IMR-90 (cell line): ENCODE data around the gene CFAP221. TPM values are rescaled to one million over a fixed set of nuclear protein-coding genes. Genes with fewer than 3 reads are reported as not detected.

Experiments used
- ATAC-seq: fragments of 200-7000 bp; cut with Tn5 transposase; 2 replicates; pipeline ENCODE4 v1.9.1; 2020; ENCODE audit warnings: low read depth, mild to moderate bottlenecking, moderate library complexity
- BruUV-seq: library from RNA; stranded (reverse); fragments of 400-500 nt; replicated peaks from 2 replicates; lab custom pipeline; 2021; lab: Mats Ljungman, UMichigan
- CTCF ChIA-PET: fragments of 300-600 bp; formaldehyde crosslinking; extraction: SDS; loops from one replicate; lab custom pipeline; 2021; ENCODE audit warnings: antibody characterized with exemption; lab: Yijun Ruan, JAX
- POLR2A ChIA-PET: fragments of 300-600 bp; sonication (Branson Sonifier 250); formaldehyde crosslinking; loops from one replicate; lab custom pipeline; 2022; ENCODE audit warnings: antibody characterized with exemption; ENCODE audit not compliant: unreplicated experiment; lab: Charles Lee
- DNase-seq: peaks from one replicate; pipeline ENCODE4 v3.0.0; 2013
- H2AFZ ChIP-seq: replicated peaks from 2 replicates; pipeline ENCODE3; 2013; ENCODE audit warnings: low read length, mild to moderate bottlenecking; ENCODE audit not compliant: poor library complexity
- H2AK5ac ChIP-seq: 2 replicates; pipeline ENCODE4 v1.6.1; 2013; ENCODE audit warnings: low read depth, low read length, inconsistent platforms
- H2AK9ac ChIP-seq: replicated peaks from 2 replicates; pipeline ENCODE3; 2013; ENCODE audit warnings: mild to moderate bottlenecking, low read depth, low read length, moderate library complexity; ENCODE audit not compliant: poor library complexity
- H2BK120ac ChIP-seq: 2 replicates; pipeline ENCODE4 v1.6.1; 2013; ENCODE audit warnings: low read depth, low read length, inconsistent platforms
- H2BK15ac ChIP-seq: 3 replicates; pipeline ENCODE4 v1.6.1; 2013; ENCODE audit warnings: low read depth, low read length, inconsistent platforms
- H2BK20ac ChIP-seq: 2 replicates; pipeline ENCODE4 v1.6.1; 2013; ENCODE audit warnings: low read depth, mild to moderate bottlenecking, inconsistent platforms, low read length, moderate library complexity
- H2BK5ac ChIP-seq: 2 replicates; pipeline ENCODE4 v1.6.1; 2013; ENCODE audit warnings: mild to moderate bottlenecking, low read depth, low read length, inconsistent platforms; ENCODE audit not compliant: poor library complexity, severe bottlenecking
- H3K14ac ChIP-seq: replicated peaks from 2 replicates; pipeline ENCODE4 v1.6.1; 2013; ENCODE audit warnings: low read depth, low read length, inconsistent platforms
- H3K18ac ChIP-seq: 2 replicates; pipeline ENCODE4 v1.6.1; 2013; ENCODE audit warnings: low read depth, low read length, control low read depth
- H3K23ac ChIP-seq: 2 replicates; pipeline ENCODE4 v1.6.1; 2013; ENCODE audit warnings: low read depth, low read length, inconsistent platforms
- H3K27ac ChIP-seq: 2 replicates; pipeline ENCODE4 v1.5.1; 2013; ENCODE audit warnings: mild to moderate bottlenecking, control low read depth, low read length; ENCODE audit not compliant: insufficient read depth
- H3K27me3 ChIP-seq: 2 replicates; pipeline ENCODE4 v1.6.1; 2013; ENCODE audit warnings: low read length; ENCODE audit not compliant: control insufficient read depth, insufficient read depth
- H3K36me3 ChIP-seq: 2 replicates; pipeline ENCODE4 v1.6.1; 2013; ENCODE audit warnings: low read length, mixed read lengths; ENCODE audit not compliant: control insufficient read depth, insufficient read depth
- H3K4ac ChIP-seq: 2 replicates; pipeline ENCODE4 v1.6.1; 2013; ENCODE audit warnings: low read depth, low read length, inconsistent platforms
- H3K4me1 ChIP-seq: 2 replicates; pipeline ENCODE4 v1.6.1; 2013; ENCODE audit warnings: low read length, mixed read lengths; ENCODE audit not compliant: control insufficient read depth, insufficient read depth
- H3K4me2 ChIP-seq: 2 replicates; pipeline ENCODE4 v1.6.1; 2013; ENCODE audit warnings: low read depth, mild to moderate bottlenecking, control low read depth, low read length, moderate library complexity
- H3K4me3 ChIP-seq: 2 replicates; pipeline ENCODE4 v1.5.1; 2013; ENCODE audit warnings: low read depth, mild to moderate bottlenecking, control low read depth, low read length, moderate library complexity; ENCODE audit not compliant: insufficient read depth
- H3K56ac ChIP-seq: 2 replicates; pipeline ENCODE4 v1.6.1; 2013; ENCODE audit warnings: low read length, inconsistent platforms; ENCODE audit not compliant: insufficient read depth; ENCODE audit errors: extremely low read depth
- H3K79me1 ChIP-seq, 2 experiments: 2 replicates each; pipeline ENCODE4 v1.6.1; 2013; ENCODE audit warnings: low read length in 2 of 2, inconsistent platforms in 1 of 2, low read depth in 1 of 2
- H3K9ac ChIP-seq: 2 replicates; pipeline ENCODE4 v1.6.1; 2013; ENCODE audit warnings: low read depth, low read length, control low read depth
- H3K9me1 ChIP-seq: 2 replicates; pipeline ENCODE4 v1.6.1; 2013; ENCODE audit warnings: low read length, inconsistent platforms; ENCODE audit not compliant: insufficient read depth
- H3K9me3 ChIP-seq: 2 replicates; pipeline ENCODE4 v1.6.1; 2013; ENCODE audit warnings: low read length; ENCODE audit not compliant: control insufficient read depth, insufficient read depth
- H4K20me1 ChIP-seq: 2 replicates; pipeline ENCODE4 v1.6.1; 2013; ENCODE audit warnings: low read length, inconsistent platforms; ENCODE audit not compliant: insufficient read depth
- H4K5ac ChIP-seq: 2 replicates; pipeline ENCODE4 v1.6.1; 2013; ENCODE audit warnings: mild to moderate bottlenecking, low read depth, low read length, control low read depth
- H4K8ac ChIP-seq, 2 experiments: 2 replicates each; pipeline ENCODE4 v1.6.1; 2013; ENCODE audit warnings: low read depth in 2 of 2, low read length in 2 of 2, control low read depth in 1 of 2, inconsistent platforms in 1 of 2
- H4K91ac ChIP-seq: 2 replicates; pipeline ENCODE4 v1.6.1; 2013; ENCODE audit warnings: low read depth, low read length, inconsistent platforms; ENCODE audit not compliant: insufficient read depth
- BHLHE40 ChIP-seq: fragments of 150-350 bp; IDR thresholded peaks from 2 replicates; pipeline ENCODE4 v1.6.1; 2016; ENCODE audit warnings: mild to moderate bottlenecking, low read depth, low read length
- CHD1 ChIP-seq: IDR thresholded peaks from 2 replicates; pipeline ENCODE4 v1.6.1; 2012; ENCODE audit warnings: low read depth, low read length, improper control_type of control experiment
- CTCF ChIP-seq: conservative IDR thresholded peaks from 2 replicates; pipeline ENCODE4 v1.5.1; 2012; ENCODE audit warnings: mild to moderate bottlenecking, low read depth, low read length, improper control_type of control experiment
- ELK1 ChIP-seq: fragments of 150-350 bp; IDR thresholded peaks from 2 replicates; pipeline ENCODE4 v1.6.1; 2016; ENCODE audit warnings: low read depth, mild to moderate bottlenecking, low read length, moderate library complexity, borderline replicate concordance
- FOS ChIP-seq: fragments of 150-350 bp; IDR thresholded peaks from 2 replicates; pipeline ENCODE4 v1.6.1; 2016; ENCODE audit warnings: low read depth, low read length
- MAZ ChIP-seq: IDR thresholded peaks from 2 replicates; pipeline ENCODE4 v1.6.1; 2012; ENCODE audit warnings: low read depth, mild to moderate bottlenecking, low read length, improper control_type of control experiment, moderate library complexity, borderline replicate concordance
- MXI1 ChIP-seq: IDR thresholded peaks from 2 replicates; pipeline ENCODE4 v1.6.1; 2012; ENCODE audit warnings: low read depth, mild to moderate bottlenecking, low read length, moderate library complexity, borderline replicate concordance
- NFE2L2 ChIP-seq: fragments of 150-350 bp; IDR thresholded peaks from 2 replicates; pipeline ENCODE4 v1.6.1; 2016; ENCODE audit warnings: low read depth, mild to moderate bottlenecking, low read length
- POLR2A ChIP-seq: IDR thresholded peaks from 2 replicates; pipeline ENCODE4 v1.6.1; 2012; ENCODE audit warnings: mild to moderate bottlenecking, low read depth, low read length
- RAD21 ChIP-seq: IDR thresholded peaks from 2 replicates; pipeline ENCODE4 v1.6.1; 2012; ENCODE audit warnings: low read length, improper control_type of control experiment
- RCOR1 ChIP-seq: IDR thresholded peaks from 2 replicates; pipeline ENCODE4 v1.6.1; 2012; ENCODE audit warnings: mild to moderate bottlenecking, low read length, improper control_type of control experiment; ENCODE audit not compliant: insufficient replicate concordance
- RFX5 ChIP-seq: IDR thresholded peaks from 2 replicates; pipeline ENCODE4 v1.8.0; 2012; ENCODE audit warnings: low read depth, mild to moderate bottlenecking, low read length, moderate library complexity
- SMC3 ChIP-seq: fragments of 150-350 bp; IDR thresholded peaks from 2 replicates; pipeline ENCODE4 v1.6.1; 2016; ENCODE audit warnings: low read depth, mild to moderate bottlenecking, antibody characterized with exemption, low read length, moderate library complexity
- USF2 ChIP-seq: fragments of 150-350 bp; IDR thresholded peaks from 2 replicates; pipeline ENCODE4 v1.6.1; 2017; ENCODE audit warnings: mild to moderate bottlenecking, antibody characterized with exemption, low read length, low read depth
- whole genome bisulfite sequencing, 2 experiments: methylation state at CpG; one replicate each; pipeline versions ENCODE4 v1.1.5 to v1.1.7; 2013; ENCODE audit warnings: missing lambda C conversion rate in 2 of 2; ENCODE audit not compliant: insufficient read length in 1 of 2; ENCODE audit errors: extremely low coverage in 2 of 2; 5-methylcytosine and 5-hydroxymethylcytosine counted together
- dilution Hi-C: fragments of 300-500 bp; cut with HindIII; formaldehyde crosslinking; loops from one replicate; pipeline ENCODE4 v1.14.3; 2018; ENCODE audit warnings: low sequenced_read_pairs; ENCODE audit not compliant: unreplicated experiment
- in situ Hi-C: fragments of 300-500 bp; cut with MboI; formaldehyde crosslinking; loops from 3 replicates; pipeline ENCODE4 v1.14.3; 2019; ENCODE audit warnings: low sequenced_read_pairs, inconsistent platforms, mixed read lengths
- intact Hi-C: fragments of 100-400 bp; cut with micrococcal nuclease; formaldehyde crosslinking; loops from 2 replicates; pipeline ENCODE4 v1.10.0; 2022
- polyA plus RNA-seq, 3 experiments: library from polyadenylated mRNA; depleted of rRNA; stranded (reverse); fragments of >200 nt; gene quantifications; 2 replicates each; pipeline ENCODE4 v1.2.3, GENCODE V29; 2012; ENCODE audit warnings: low replicate concordance in 1 of 3
- total RNA-seq: library from RNA; depleted of rRNA; stranded (reverse); fragments of >200 nt; gene quantifications from 2 replicates; pipeline ENCODE4 v1.2.3, GENCODE V29; 2012

The CFAP221 gene
- total and polyA plus RNA-seq, 2 of the 4 experiments (the other 2 are of a cell fraction): not detected

- Histone ChIP-seq H3K79me1 (no peaks in the 10 kb centered on the region), H3K9ac (no peak overlapping the region), H2BK5ac (no peak overlapping the region), H2AK5ac (no peak overlapping the region), H3K4ac (no peak overlapping the region), H3K56ac (no peak overlapping the region), H3K9me1 (no peaks in the 10 kb centered on the region), H2AK9ac (no peak overlapping the region), H3K4me3 (no peak overlapping the region), H3K27ac (no peak overlapping the region), H2AFZ (no peak overlapping the region), H3K23ac (no peak overlapping the region), H3K4me1 (no peaks in the 10 kb centered on the region), H4K91ac (no peak overlapping the region), H4K5ac (no peak overlapping the region), H3K18ac (no peak overlapping the region), H4K8ac (no peak overlapping the region), H3K9me3 (no peaks in the 10 kb centered on the region), H3K27me3 (peaks cover 2% of the 10 kb centered on the region; the same call in 1 of the 2 replicates), H3K14ac (no peak overlapping the region), H3K4me2 (no peak overlapping the region), H4K20me1 (no peaks in the 10 kb centered on the region), H3K36me3 (no peaks in the 10 kb centered on the region), H2BK120ac (no peak overlapping the region), H2BK15ac (no peak overlapping the region), H2BK20ac (no peak overlapping the region)
- DNase-seq (no peak), ATAC-seq (no peak)
- TF ChIP-seq USF2 (no peak), POLR2A (no peak), FOS (no peak), CTCF (no peak), CHD1 (no peak), NFE2L2 (no peak), RAD21 (no peak), MAZ (no peak), RFX5 (no peak), SMC3 (no peak), BHLHE40 (no peak), ELK1 (no peak), MXI1 (no peak), RCOR1 (no peak)
- WGBS, 2 experiments: no CpG with 5 or more reads among the region's 2 CpGs
- no TSS peak for BruUV-seq
- POLR2A ChIA-PET: no interaction called here
- intact Hi-C loops: no loop called here
- in situ Hi-C loops: no loop called here
- dilution Hi-C loops: no loop called here
- CTCF ChIA-PET: interaction anchor here (1.0 kb wide), 1 partner anchor 16 kb away, joined by 4 read pairs; no protein-coding TSS in a partner anchor
Measured at GRCh38 chr2:119599384-119599783, 55.1 kb downstream of the CFAP221 start.
